ENCODE measurements around the gene PARP11.

PARP11 gene

GRCh38 chr12:3913278-3913677 lies 40.1 kb upstream of the PARP11 start:
- Mint-ChIP-seq H3K27me3 (ENCODE audit: low read depth) (no peaks in the 10 kb centered on the region), H3K9me3 (peaks cover 27% of the 10 kb centered on the region), H3K4me1 (peaks cover 6% of the 10 kb centered on the region), H3K4me3 (no peak overlapping the region), H3K36me3 (ENCODE audit: low read depth) (peaks cover 20% of the 10 kb centered on the region), H3K27ac (peak overlapping the region; percentile 69 to 82 (median 74))
- TF ChIP-seq CTCF (IDR thresholded peaks at IDR 0.05; ENCODE audit: unreplicated experiment in 3 of 3) = no peak

- peak overlapping the region; percentile 69 to 82 (median 74) for H3K27ac Mint-ChIP-seq
- H3K9me3 Mint-ChIP-seq = peaks cover 27% of the 10 kb centered on the region
- peaks cover 20% of the 10 kb centered on the region for H3K36me3 Mint-ChIP-seq (ENCODE audit: low read depth)
- no peak for TF ChIP-seq CTCF (IDR thresholded peaks at IDR 0.05; ENCODE audit: unreplicated experiment in 3 of 3)
- H3K4me3 Mint-ChIP-seq = no peak overlapping the region
- H3K27me3 Mint-ChIP-seq (ENCODE audit: low read depth) = peaks cover under 1% of the 10 kb centered on the region
- peaks cover 7% of the 10 kb centered on the region for H3K4me1 Mint-ChIP-seq
These were observed 39.7 kb upstream of the PARP11 start for GRCh38 chr12:3912863-3913262.

- no peak overlapping the region for H3K4me3 Mint-ChIP-seq
- no peak overlapping the region for H3K27ac Mint-ChIP-seq
- peaks cover 3% of the 10 kb centered on the region for H3K27me3 Mint-ChIP-seq (ENCODE audit: low read depth)
- no peak for TF ChIP-seq CTCF (IDR thresholded peaks at IDR 0.05; ENCODE audit: unreplicated experiment in 3 of 3)
- peaks cover 20% of the 10 kb centered on the region for H3K36me3 Mint-ChIP-seq (ENCODE audit: low read depth)
- peaks cover 7% of the 10 kb centered on the region for H3K4me1 Mint-ChIP-seq
- peaks cover 27% of the 10 kb centered on the region for H3K9me3 Mint-ChIP-seq
These were observed 38.2 kb upstream of the PARP11 start for GRCh38 chr12:3911409-3911808.

- no peak for TF ChIP-seq CTCF (IDR thresholded peaks at IDR 0.05; ENCODE audit: unreplicated experiment in 3 of 3)
- no peak overlapping the region for H3K27ac Mint-ChIP-seq
- peaks cover 7% of the 10 kb centered on the region for H3K4me1 Mint-ChIP-seq
- peaks cover 5% of the 10 kb centered on the region for H3K36me3 Mint-ChIP-seq (ENCODE audit: low read depth)
- no peak overlapping the region for H3K4me3 Mint-ChIP-seq
- peaks cover 13% of the 10 kb centered on the region for H3K9me3 Mint-ChIP-seq
- peaks cover 3% of the 10 kb centered on the region for H3K27me3 Mint-ChIP-seq (ENCODE audit: low read depth)
These were observed 32.5 kb upstream of the PARP11 start for GRCh38 chr12:3905664-3906063.

- no peak for TF ChIP-seq CTCF (IDR thresholded peaks at IDR 0.05; ENCODE audit: unreplicated experiment in 3 of 3)
- no peak overlapping the region for H3K27ac Mint-ChIP-seq
- peaks cover 3% of the 10 kb centered on the region for H3K27me3 Mint-ChIP-seq (ENCODE audit: low read depth)
- no peak overlapping the region for H3K4me3 Mint-ChIP-seq
- peaks cover 3% of the 10 kb centered on the region for H3K36me3 Mint-ChIP-seq (ENCODE audit: low read depth)
- H3K4me1 Mint-ChIP-seq = peaks cover 7% of the 10 kb centered on the region
- peaks cover 9% of the 10 kb centered on the region for H3K9me3 Mint-ChIP-seq
These were observed 31.8 kb upstream of the PARP11 start for GRCh38 chr12:3904999-3905398.

GRCh38 chr12:3902921-3903320 lies 29.7 kb upstream of the PARP11 start:
- no peak for TF ChIP-seq CTCF (IDR thresholded peaks at IDR 0.05; ENCODE audit: unreplicated experiment in 3 of 3)
- peaks cover 4% of the 10 kb centered on the region for H3K9me3 Mint-ChIP-seq
- peaks cover 3% of the 10 kb centered on the region for H3K27me3 Mint-ChIP-seq (ENCODE audit: low read depth)
- H3K36me3 Mint-ChIP-seq (ENCODE audit: low read depth) = no peaks in the 10 kb centered on the region
- H3K4me3 Mint-ChIP-seq = no peak overlapping the region
- no peaks in the 10 kb centered on the region for H3K4me1 Mint-ChIP-seq
- H3K27ac Mint-ChIP-seq = no peak overlapping the region
